Raji (cell line): ENCODE measurements around the gene PCID2.

ENCODE experiments used
- POLR2A ChIP-seq: IDR thresholded peaks from 2 replicates; pipeline ENCODE4 v1.6.1; 2011; ENCODE audit warnings: low read depth, low read length, control low read depth; ENCODE audit not compliant: insufficient read depth

The PCID2 gene

GRCh38 chr13:113182046-113182445 is 26.4 kb downstream of the PCID2 start:
- TF ChIP-seq POLR2A, result no peak

DNA sequence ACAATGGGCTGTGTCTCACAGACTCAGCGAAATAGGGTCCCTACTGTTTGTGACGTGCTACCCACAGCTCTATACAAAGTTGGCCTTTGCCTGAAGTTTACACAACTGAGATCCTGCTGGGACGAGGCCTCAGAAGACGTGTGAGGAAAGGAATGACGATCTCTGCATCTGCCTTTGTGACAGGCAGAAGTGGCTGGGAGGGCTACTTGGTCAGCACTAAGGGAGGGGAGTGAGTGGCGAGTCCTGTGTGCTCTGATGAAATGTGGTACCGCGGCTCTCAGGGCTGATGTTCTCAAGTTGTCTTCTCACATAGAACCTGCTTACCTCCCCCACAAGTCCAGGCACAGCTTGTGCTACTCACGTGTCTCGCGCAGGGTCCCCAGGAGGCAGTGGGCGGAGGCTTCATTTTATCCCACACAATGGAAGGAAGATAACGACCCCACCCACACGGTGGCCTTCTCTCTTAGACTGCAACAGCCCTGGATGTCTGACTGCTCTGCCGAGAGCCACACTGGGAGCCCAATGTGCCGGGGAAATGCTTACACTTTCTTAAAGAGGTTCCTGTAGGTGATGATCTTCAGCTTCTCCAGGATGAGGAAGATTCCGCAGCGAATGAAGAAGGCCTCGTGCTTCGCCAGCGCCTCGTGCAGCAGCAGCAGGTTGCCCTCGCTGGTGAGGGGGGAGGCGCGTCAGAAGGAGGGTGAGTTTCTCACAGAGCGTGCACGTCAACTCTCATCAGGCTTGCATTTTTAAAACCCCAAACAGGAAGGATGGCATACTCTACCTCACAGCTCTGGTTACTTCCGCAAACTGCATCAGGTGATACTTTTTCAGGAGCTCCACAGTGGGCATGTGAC is 28.9 kb downstream of the PCID2 start:
- no peak for TF ChIP-seq POLR2A

GRCh38 chr13:113178896-113179167 is 29.6 kb downstream of the PCID2 start:
- no peak for TF ChIP-seq POLR2A

DNA sequence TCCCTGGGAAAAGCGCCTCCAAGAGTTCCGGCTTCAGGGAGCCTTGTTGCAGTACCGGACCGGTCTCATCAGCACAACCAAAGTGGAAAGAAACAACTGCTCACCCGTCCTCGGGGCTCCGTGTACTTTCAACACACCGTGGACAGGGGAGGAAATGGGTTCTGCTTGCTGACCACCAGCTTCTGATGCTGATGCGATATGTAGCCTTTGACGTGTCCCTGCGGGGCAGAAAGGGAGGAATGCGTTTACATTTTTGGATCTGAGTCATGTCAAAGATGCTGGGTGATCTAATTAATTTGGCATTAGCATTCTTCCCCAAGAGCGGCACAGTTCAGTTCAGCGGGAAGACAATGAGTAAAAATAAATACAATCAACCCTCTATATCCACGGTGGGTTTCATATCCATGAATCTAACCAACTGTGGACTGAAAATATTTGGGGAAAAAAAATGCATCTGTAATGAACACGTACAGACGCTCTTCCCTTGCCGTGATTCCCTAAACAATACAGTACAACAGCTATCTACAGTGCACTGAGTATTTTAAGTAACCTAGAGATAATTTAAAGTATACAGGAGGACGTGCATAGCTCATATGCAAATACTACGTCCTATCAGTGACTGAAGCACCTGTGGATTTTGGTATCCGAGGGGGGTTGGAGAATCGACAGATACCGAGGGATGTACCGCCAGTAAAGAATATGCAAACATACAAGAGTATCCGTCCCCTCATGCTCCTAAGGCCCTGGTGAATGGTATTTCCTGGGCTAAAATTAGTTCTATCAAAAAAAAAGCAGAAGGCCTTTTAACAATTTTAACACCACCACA is 30.2 kb downstream of the PCID2 start:
- no peak for TF ChIP-seq POLR2A

- TF ChIP-seq POLR2A, result no peak
These were observed 31.6 kb downstream of the PCID2 start for GRCh38 chr13:113176822-113177221.

- no peak for TF ChIP-seq POLR2A
These were observed 32.2 kb downstream of the PCID2 start for GRCh38 chr13:113176280-113176679.

GRCh38 chr13:113172419-113172926 is 36.0 kb downstream of the PCID2 start:
- TF ChIP-seq POLR2A, result no peak

GRCh38 chr13:113171250-113172125 is 37.0 kb downstream of the PCID2 start:
- TF ChIP-seq POLR2A, result no peak

GRCh38 chr13:113170511-113170910 is 38.0 kb downstream of the PCID2 start:
- TF ChIP-seq POLR2A, result no peak

DNA sequence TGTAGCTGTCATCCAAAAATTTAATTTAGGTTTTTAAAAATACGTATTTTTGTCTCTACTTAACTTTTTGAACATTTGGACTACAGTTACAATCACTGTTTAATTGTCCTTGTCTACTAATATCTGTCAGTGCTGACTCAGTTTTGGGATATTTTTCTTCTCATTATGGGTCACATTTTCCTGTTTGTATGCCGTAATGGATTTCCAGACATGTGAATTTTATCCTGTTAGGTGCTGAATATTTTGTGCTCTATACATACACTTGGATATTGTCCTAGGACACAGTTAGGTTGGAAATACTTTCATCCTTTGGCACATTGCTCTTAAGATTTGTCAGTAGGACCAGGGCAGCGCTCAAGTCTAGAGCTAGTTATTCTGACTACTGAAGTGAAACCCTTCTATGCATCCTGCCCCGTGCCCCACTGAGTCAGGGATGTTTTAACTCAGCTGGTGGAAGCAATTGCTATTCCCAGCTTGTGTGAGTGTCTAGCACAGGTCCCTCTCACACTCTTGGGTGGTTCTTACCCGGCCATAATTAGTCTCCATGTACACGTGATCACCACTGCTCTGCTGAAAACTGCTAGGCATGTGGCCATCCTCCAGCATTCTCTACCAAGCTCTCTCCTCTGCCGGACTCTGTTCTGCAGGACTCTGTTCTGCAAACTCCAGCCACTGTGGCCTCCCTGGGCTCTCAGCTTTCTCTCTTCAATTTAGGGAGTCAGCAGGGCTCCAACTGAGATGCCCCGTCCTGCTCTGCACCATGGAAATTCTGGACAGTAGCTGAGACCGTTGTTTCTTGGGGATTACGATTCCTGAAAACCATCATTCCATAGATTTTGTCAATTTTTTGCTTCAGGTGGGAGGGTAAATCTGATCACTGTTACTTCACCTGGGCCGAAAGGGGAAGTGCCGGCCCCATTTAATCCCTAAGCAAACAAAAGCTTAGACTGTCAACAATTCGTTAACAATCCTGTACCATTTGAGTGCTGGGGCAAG is 38.9 kb downstream of the PCID2 start:
- no peak for TF ChIP-seq POLR2A

DNA sequence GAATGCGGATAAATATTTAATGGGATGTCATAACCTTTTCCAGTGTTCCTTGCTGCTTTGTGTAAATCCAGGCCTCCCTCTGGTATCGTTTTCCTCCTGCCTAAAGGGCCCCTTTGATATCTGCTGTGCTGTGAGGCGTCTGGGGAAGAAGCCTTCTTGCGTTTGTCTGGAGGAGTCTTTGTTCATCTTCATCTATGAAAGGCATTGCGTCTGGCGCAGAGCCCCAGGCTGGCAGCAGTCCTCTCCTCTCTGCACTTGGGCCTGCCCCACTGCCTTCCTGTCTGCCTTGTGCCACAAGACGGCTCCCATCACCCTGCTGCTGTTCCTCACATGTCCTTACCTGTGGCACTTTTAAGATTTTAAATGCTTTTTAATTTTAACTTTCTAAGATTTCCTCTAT is 40.3 kb downstream of the PCID2 start:
- no peak for TF ChIP-seq POLR2A

DNA sequence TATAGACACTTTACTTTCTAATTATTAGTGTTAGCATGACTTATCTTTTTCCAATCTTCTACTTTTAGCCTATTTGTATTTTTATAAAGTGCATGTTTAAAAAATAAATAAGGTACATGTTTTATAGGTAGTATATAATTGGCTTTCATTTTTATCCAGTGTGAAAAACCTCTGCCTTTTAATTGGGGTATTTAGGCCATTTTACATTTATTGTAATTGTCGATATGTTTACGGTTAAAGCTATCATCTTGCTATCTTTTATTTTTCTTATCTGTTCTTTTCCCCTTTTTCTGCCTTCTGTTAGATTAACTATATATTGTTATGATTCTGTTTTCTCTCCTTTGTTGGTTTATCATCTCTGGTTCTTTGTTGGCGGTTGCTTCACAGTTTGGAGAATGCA is 40.9 kb downstream of the PCID2 start:
- no peak for TF ChIP-seq POLR2A

DNA sequence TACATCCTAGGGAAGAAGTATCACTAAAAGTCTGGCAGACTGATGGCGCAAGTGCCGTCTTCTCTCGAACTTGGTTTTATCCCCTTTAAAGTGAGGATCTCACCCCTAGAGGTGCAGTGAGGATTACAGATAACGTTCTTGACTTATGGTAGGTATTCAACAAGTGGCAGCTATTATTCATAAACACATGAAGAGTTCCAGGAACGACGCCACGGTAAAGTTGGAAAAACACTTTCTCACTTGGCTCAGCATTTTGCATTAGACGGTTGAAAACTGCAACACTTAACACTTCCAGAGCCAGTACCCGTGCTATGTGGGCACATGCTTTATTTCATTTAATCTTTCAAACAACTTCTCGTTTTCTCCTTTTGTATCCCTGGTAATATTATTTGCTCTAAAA is 41.3 kb downstream of the PCID2 start:
- TF ChIP-seq POLR2A, result no peak

DNA sequence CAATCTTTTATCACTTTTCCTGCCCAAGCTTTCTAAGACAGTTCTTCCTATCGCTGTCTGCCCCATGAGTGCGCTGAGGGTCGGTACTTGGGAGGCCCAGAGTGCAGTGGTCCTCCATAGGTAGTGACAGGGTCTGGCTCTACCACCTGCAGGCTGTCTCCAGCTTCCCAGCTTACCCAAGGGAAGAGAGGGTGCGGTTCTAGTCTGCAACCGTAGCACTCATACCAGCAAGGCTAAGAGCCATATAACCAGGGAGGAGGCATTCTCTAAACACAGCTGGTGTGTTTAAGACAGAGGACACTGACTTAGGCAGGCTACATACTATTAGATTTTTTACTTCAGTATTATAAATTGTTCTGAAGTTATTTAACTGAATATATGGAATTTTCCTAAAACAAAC is 41.8 kb downstream of the PCID2 start:
- TF ChIP-seq POLR2A, result no peak
